Lower leg skin (tissue), 4 donors: ENCODE measurements around the gene ZBTB32. TPM values are rescaled to one million over a fixed set of nuclear protein-coding genes. Genes with fewer than 3 reads are reported as not detected.

Experiments used
- DNase-seq, 2 donors: peaks; one replicate each; pipeline ENCODE4 v3.0.0-alpha.2; 2019; ENCODE audit warnings: low spot score in 2 of 2
- H3K4me3 ChIP-seq: fragments of 200-600 bp; sonication (generic); 2 replicates; pipeline ENCODE4 v1.5.1; 2017; ENCODE audit warnings: mild to moderate bottlenecking, low read depth; ENCODE audit not compliant: poor library complexity, severe bottlenecking
- CTCF ChIP-seq, 3 donors: fragments of 450-650 bp; IDR thresholded peaks; one replicate each; pipeline ENCODE4 v1.5.1; 2016; ENCODE audit warnings: antibody characterized with exemption in 3 of 3, mild to moderate bottlenecking in 3 of 3, moderate library complexity in 2 of 3
- POLR2A ChIP-seq, 2 donors: fragments of 450-650 bp; IDR thresholded peaks; one replicate each; pipeline ENCODE4 v1.6.1; 2016 to 2017; ENCODE audit warnings: antibody characterized with exemption in 2 of 2, mild to moderate bottlenecking in 1 of 2, moderate library complexity in 1 of 2
- WGBS, 2 donors: methylation state at CpG; one replicate each; pipeline ENCODE4 v1.1.5; 2018; 5-methylcytosine and 5-hydroxymethylcytosine counted together
- intact Hi-C: fragments of 100-400 bp; cut with DNase I; formaldehyde crosslinking; loops from one replicate; pipeline ENCODE4 v1.15.0; 2023; ENCODE audit warnings: low total_unique reads
- total RNA-seq, 4 donors: library from RNA; depleted of rRNA; stranded (reverse); fragments of >200 nt; gene quantifications; one replicate each; pipeline ENCODE4 v1.1.0, GENCODE V29; 2016

Gene ZBTB32
- total RNA-seq, 4 donors from 2014 or later, result not detected

GRCh38 chr19:35733180-35734125 lies 29.1 kb downstream of the ZBTB32 start:
- no peak for DNase-seq
- WGBS, 2 donors, result 86 to 91% methylated on average over 33 of the region's 35 CpGs
- intact Hi-C loops, result no loop called here
- H3K4me3 ChIP-seq, result no peak overlapping the region
- TF ChIP-seq CTCF (IDR thresholded peaks at IDR 0.05), result no peak
- no peak for TF ChIP-seq POLR2A (IDR thresholded peaks at IDR 0.05)

- 93% methylated on average over 8 of the region's 8 CpGs for WGBS, 2 donors
- intact Hi-C loops, result no loop called here
- DNase-seq, result no peak
- TF ChIP-seq POLR2A (IDR thresholded peaks at IDR 0.05), result no peak
- no peak for TF ChIP-seq CTCF (IDR thresholded peaks at IDR 0.05)
- H3K4me3 ChIP-seq, result no peak overlapping the region
Observed at GRCh38 chr19:35734273-35734672, 29.9 kb downstream of the ZBTB32 start.

- intact Hi-C loops, result no loop called here
- TF ChIP-seq POLR2A (IDR thresholded peaks at IDR 0.05) (no peak), CTCF (IDR thresholded peaks at IDR 0.05) (no peak)
- DNase-seq, result no peak
- H3K4me3 ChIP-seq, result no peak overlapping the region
- WGBS, 2 donors, result 83 to 84% methylated on average over 5 of the region's 5 CpGs
Observed at GRCh38 chr19:35734889-35735288, 30.5 kb downstream of the ZBTB32 start.

- no peak overlapping the region for H3K4me3 ChIP-seq
- no peak for DNase-seq
- intact Hi-C loops, result no loop called here
- 84 to 85% methylated on average over 22 of the region's 22 CpGs for WGBS, 2 donors
- no peak for TF ChIP-seq CTCF (IDR thresholded peaks at IDR 0.05)
Observed at GRCh38 chr19:35736913-35737886, 32.8 kb downstream of the ZBTB32 start.

GRCh38 chr19:35738021-35738886 lies 33.9 kb downstream of the ZBTB32 start:
- no peak overlapping the region for H3K4me3 ChIP-seq
- intact Hi-C loops, result no loop called here
- DNase-seq, result no peak
- no peak for TF ChIP-seq POLR2A (IDR thresholded peaks at IDR 0.05)
- TF ChIP-seq CTCF (IDR thresholded peaks at IDR 0.05), result no peak
- 89 to 90% methylated on average over 37 of the region's 37 CpGs for whole genome bisulfite sequencing, 2 donors
